Mesothelial cell of epicardium (in vitro differentiated cells): ENCODE data around the gene RCAN2. TPM values are rescaled to one million over a fixed set of nuclear protein-coding genes. Genes with fewer than 3 reads are reported as not detected.

ENCODE experiments used
- DNase-seq, 2 experiments: peaks; one replicate each; pipeline ENCODE4 v3.0.0; 2021; ENCODE audit warnings: low spot score in 2 of 2; ENCODE audit not compliant: unreplicated experiment in 2 of 2
- H3K27ac Mint-ChIP-seq: 2 replicates; pipeline ENCODE4 v1.8.0; 2021; ENCODE audit warnings: mixed read lengths
- H3K27me3 Mint-ChIP-seq: 2 replicates; pipeline ENCODE4 v1.8.0; 2021; ENCODE audit warnings: low read depth, mixed read lengths
- H3K36me3 Mint-ChIP-seq: 2 replicates; pipeline ENCODE4 v1.8.0; 2021; ENCODE audit warnings: mixed read lengths
- H3K4me1 Mint-ChIP-seq: 2 replicates; pipeline ENCODE4 v1.8.0; 2021; ENCODE audit warnings: mixed read lengths
- H3K4me3 Mint-ChIP-seq: 2 replicates; pipeline ENCODE4 v1.8.0; 2021; ENCODE audit warnings: mild to moderate bottlenecking, moderate library complexity, mixed read lengths
- H3K9me3 Mint-ChIP-seq: 2 replicates; pipeline ENCODE4 v1.8.0; 2021; ENCODE audit warnings: mixed read lengths
- CTCF ChIP-seq: fragments of 200-600 bp; sonication (generic); IDR thresholded peaks from one replicate; pipeline ENCODE4 v1.5.0; 2021; ENCODE audit warnings: antibody characterized with exemption; ENCODE audit not compliant: unreplicated experiment
- total RNA-seq: library from RNA; stranded (reverse); gene quantifications from 3 replicates; pipeline ENCODE4 v1.2.1, GENCODE V29; 2021

The RCAN2 gene
- total RNA-seq, 1 donor from 2014 or later: 4.0 TPM

GRCh38 chr6:46526607-46527006 is 35.4 kb upstream of the RCAN2 start:
- peaks cover 22% of the 10 kb centered on the region for H3K4me1 Mint-ChIP-seq
- H3K9me3 Mint-ChIP-seq: no peaks in the 10 kb centered on the region
- TF ChIP-seq CTCF: no peak
- H3K36me3 Mint-ChIP-seq: no peaks in the 10 kb centered on the region
- no peak overlapping the region for H3K27ac Mint-ChIP-seq
- no peak for DNase-seq
- H3K4me3 Mint-ChIP-seq: no peak overlapping the region
- peaks cover 13% of the 10 kb centered on the region for H3K27me3 Mint-ChIP-seq

GRCh38 chr6:46525583-46525982 is 34.3 kb upstream of the RCAN2 start:
- no peak for DNase-seq
- H3K4me1 Mint-ChIP-seq: peaks cover 20% of the 10 kb centered on the region
- H3K27me3 Mint-ChIP-seq: peaks cover 13% of the 10 kb centered on the region
- H3K4me3 Mint-ChIP-seq: no peak overlapping the region
- H3K27ac Mint-ChIP-seq: no peak overlapping the region
- no peak for TF ChIP-seq CTCF
- H3K36me3 Mint-ChIP-seq: no peaks in the 10 kb centered on the region
- peaks cover 4% of the 10 kb centered on the region for H3K9me3 Mint-ChIP-seq

- TF ChIP-seq CTCF: no peak
- DNase-seq: no peak
- Mint-ChIP-seq H3K9me3 (peaks cover 4% of the 10 kb centered on the region), H3K36me3 (no peaks in the 10 kb centered on the region), H3K27me3 (peaks cover 9% of the 10 kb centered on the region), H3K4me1 (peaks cover 2% of the 10 kb centered on the region), H3K4me3 (no peak overlapping the region), H3K27ac (no peak overlapping the region)
Measured at GRCh38 chr6:46521464-46521971, 30.3 kb upstream of the RCAN2 start.

GRCh38 chr6:46517202-46517601 is 26.0 kb upstream of the RCAN2 start:
- Mint-ChIP-seq H3K4me1 (peaks cover 2% of the 10 kb centered on the region), H3K4me3 (no peak overlapping the region), H3K27me3 (peaks cover 5% of the 10 kb centered on the region), H3K36me3 (no peaks in the 10 kb centered on the region), H3K27ac (no peak overlapping the region), H3K9me3 (peaks cover 4% of the 10 kb centered on the region)
- DNase-seq: no peak
- TF ChIP-seq CTCF: no peak

- peaks cover 8% of the 10 kb centered on the region for H3K27me3 Mint-ChIP-seq
- no peak for DNase-seq
Measured at GRCh38 chr6:46513533-46513932, 22.3 kb upstream of the RCAN2 start.

More at GRCh38 chr6:46513533-46513932, 22.3 kb upstream of the RCAN2 start:
- H3K4me1 Mint-ChIP-seq: peaks cover 6% of the 10 kb centered on the region
- H3K4me3 Mint-ChIP-seq: no peak overlapping the region
- H3K27ac Mint-ChIP-seq: no peak overlapping the region
- H3K9me3 Mint-ChIP-seq: no peaks in the 10 kb centered on the region
- no peaks in the 10 kb centered on the region for H3K36me3 Mint-ChIP-seq
- TF ChIP-seq CTCF: no peak
